ENCODE data around the gene GNG12.

The GNG12 gene

DNA sequence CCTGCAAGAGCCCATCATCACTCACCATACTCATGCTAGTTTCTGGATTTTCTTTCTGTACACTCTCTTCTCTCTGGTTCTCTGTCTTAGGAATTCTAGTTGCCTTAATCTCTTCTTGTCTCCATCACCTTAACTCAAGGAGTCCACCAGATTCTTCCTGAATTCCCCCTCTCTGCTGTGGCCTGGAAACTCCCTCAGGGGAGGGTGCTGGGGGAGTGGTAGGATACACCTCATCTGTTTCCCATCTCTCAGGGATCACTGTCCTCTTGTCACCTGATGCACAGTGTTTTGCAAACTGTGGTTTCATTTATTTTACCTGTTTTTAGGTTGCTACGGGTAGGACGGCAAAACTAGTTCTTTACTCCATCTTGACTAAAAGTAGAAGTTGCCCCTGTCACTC, 6.6 kb upstream of the GNG12 start:
- DNase-seq = no peak

DNA sequence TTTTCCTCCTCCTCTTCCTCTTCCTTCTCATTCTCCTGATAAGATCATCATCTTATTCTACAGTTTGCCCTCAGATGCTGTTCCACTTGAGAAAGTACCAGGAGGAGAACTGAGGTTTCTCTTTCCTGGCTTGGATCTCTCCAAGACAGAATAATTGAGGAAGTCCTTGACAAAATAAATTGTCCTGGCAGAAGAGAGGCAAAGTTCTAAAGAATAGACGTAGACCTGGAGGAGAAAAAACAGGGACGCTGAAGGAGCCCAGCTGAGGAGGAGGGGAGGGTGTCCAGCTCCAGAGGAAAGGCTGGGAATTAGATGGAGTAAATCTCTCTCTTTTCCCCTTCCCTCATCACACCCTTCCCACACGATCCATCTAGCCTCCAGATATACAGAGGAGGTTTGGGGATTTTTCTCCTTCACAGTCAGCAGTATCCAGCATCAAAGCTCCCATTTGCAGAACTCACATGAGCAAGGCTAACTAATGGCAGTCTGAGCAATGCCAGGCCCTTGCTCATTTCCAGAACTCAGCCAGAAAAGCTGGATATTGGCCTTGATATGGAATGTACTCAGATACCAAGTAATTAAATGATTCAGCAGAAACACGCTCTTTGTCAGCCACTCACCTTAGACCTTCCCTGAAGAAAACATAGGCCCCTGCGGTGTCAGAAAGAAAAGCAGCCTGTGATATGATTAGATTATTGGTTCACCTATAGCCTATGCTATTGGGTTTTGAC, 5.1 kb upstream of the GNG12 start:
- DNase-seq = no peak

DNA sequence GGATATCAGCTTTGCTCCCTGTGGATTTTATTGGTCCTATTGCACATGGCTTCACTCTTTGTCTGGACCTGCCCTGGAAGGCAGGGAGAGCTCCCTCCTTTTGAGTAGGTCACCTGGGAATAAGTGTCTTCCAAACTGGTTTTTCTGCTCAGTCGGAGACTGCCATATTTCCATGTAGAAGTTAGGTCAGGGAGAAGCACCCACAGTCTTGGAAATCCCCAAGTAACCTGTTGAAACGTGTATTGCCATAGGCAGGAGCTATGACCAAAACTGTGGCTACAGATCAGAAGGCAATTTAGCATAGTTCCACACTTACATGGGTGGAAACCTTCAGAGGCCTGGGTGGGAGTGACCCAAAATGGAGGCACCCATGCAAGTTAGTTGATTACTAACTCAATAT, 3.5 kb upstream of the GNG12 start:
- DNase-seq = no peak

GRCh38 chr1:67835663-67836452, 2.6 kb upstream of the GNG12 start:
- no peak for DNase-seq

DNA sequence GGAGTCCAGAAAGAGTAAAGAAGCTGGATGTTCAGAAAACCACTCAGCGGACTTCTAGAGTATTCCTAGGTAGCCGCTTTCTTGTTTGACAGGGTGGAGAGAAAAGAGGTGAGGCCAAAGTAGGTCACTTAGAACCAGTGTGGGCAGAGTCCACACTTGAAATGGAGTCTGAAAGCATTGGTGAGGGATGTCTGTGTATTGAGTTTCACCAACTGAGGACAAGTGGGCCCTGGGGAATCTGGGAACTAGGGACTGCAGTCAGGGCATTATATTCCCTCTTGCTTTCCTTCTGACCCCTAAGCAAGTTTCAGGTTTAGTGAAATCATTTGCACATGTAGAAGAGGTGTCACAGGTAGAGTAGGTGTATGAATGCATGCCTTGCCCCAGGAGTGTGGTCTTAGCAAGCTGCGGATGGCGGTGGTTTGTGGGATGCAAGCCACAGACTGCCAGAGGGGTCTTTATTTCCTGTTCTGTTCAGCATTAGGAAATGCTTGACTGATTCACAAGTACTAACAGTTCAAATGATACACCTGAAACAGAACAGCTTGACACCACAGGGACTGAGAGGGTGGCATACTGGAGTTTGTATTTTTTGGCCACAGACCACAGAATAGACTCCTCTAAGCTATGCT, 1.1 kb upstream of the GNG12 start:
- DNase-seq = no peak

GRCh38 chr1:67833602-67833940, 304 bp upstream of the GNG12 start:
- DNase-seq = no peak

DNA sequence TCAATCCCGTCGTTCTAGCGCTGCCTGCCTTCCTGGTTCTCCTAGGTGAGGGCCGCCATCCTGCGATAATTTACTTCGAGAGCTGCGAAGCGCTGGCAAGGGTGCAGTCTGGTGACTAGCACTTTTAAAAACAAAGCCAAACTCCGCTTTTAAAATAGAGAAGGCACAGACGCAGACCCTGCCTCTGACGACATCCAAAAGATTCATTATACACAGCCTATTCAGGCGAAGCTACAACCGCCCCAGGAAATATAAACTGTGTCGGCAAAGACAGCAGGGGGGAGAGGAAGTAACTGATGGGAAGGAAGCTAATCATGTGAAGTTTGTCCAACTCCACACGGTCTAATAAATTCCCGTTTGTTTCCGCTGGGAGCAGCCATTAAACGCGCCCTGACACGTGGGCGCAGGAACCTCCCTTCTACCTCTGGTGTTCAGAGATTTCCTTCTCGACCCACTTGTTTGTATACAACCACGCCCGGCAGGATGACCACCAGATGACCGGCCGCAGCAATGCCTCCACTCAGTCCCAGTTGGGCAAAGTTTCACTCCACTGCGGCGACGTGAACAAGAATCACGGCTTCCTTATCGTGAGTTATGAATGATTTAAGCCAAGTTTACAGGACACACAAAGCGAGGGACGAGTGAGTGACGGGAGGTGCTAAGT, 1.3 kb downstream of the GNG12 start:
- DNase-seq = peak; percentile 67

DNA sequence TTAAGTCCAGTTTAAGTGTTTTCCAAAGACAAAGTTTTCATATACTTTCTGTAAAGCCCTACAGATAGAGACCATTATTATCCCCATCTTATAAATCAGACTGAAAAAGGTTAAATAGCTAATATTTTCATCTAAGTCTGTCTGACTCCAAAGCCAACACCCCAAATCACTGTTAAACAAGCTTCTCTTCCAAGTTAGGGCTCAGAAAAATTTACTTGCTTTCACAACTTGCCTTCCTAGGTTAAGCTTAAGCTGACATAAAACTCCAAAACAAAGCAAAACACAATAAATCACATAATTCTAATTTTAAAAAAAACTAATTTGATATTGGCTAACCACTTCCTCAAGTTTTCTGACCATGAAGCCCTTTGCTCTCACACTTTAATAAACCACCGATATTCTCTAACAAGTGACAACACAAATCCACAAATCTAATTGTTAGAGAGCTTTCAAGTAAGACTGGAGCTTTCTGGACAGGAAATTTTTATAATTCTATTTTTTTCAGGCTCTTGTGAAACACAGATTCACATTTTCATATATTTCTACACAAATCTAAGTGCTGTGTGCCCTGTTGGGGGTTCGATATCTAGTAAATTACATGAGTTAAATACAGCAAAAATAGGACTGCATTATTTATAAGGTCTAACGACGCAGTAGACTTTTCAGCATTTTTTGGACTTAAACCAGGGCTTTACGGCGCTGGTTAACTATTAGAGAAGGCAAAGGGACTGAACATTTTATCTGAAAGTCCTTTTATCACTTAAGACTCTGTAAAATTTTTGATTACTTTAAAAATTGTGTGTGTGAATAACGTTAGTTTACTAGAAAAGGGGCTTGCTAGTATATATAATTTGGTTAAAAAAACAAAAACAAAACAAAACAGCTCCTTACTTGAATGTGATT, 2.1 kb downstream of the GNG12 start:
- no peak for DNase-seq

DNA sequence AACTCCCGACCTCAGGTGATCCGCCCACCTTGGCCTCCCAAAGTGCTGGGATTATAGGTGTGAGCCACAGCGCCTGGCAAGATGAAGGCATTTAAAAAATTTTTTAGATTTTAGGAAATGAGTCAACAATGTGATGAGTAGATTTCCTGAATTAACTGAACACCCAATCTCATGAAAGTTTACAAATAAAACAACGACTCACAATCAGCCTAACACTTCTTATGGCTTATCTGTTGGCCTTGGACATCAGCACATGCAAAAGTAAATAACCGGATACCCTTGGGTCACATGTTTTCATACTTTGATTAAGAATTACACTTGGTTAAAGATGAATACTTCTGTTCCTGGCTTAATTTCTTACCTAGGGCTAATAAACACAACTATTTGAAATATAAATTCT, 3.0 kb downstream of the GNG12 start:
- DNase-seq = no peak

DNA sequence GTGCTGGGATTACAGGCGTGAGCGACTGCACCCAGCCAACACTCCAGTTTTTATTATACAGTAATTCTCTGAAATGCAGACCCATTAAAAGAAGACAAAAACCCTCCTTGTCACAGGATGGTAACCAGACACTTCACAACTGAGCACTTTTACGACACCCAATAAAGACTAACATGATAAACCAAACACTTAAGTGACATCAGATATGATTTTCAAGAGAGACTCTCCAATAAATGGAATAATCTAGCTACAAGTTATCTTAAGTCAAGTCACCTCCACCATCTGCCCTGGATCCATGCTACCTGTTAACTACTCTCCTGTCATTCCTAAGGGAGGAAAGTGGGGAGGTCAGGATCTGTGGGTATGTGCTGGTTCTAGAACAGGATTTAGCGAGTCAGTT, 5.6 kb downstream of the GNG12 start:
- no peak for DNase-seq

GRCh38 chr1:67825591-67825990, 7.7 kb downstream of the GNG12 start:
- no peak for DNase-seq

DNA sequence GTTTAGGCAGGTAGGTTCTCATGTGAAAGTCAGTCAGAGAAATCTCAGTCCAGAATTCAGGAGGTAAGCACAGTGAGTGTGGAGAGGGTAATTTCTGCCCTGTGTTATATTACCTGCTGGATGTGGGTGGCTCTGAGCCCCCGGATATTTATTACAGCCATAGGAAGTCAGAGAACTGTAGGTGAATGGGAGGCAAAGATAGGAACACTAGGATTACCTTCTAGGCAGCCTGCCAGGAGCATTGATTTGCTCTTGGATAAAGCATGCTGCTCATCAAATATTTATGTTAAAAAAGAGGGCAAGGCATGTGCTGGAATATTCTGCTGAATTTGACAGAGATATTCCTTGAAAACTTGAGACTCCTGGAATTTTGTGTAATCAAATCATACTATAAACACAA, 8.5 kb downstream of the GNG12 start:
- no peak for DNase-seq

DNA sequence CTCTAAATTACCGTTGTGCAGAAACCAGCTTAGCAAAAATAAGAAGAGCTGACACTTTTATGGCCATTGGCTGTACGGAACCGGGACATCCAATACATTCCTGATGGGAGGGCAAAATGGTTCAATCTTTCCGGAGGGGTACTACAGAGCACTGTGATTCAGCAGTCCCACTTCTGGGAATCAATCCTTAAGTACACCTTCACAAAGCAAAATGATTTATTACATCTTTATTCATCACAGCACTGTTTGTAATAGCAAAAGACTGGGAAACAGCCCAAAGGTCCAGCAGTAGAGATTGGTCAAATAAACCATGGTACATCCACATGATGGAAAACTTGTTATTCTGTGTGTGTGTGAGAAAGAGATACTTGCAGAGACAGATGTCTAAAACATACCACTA, 9.7 kb downstream of the GNG12 start:
- no peak for DNase-seq

GRCh38 chr1:67821263-67821662, 12.0 kb downstream of the GNG12 start:
- no peak for DNase-seq

GRCh38 chr1:67818725-67819301, 14.5 kb downstream of the GNG12 start:
- DNase-seq = no peak

DNA sequence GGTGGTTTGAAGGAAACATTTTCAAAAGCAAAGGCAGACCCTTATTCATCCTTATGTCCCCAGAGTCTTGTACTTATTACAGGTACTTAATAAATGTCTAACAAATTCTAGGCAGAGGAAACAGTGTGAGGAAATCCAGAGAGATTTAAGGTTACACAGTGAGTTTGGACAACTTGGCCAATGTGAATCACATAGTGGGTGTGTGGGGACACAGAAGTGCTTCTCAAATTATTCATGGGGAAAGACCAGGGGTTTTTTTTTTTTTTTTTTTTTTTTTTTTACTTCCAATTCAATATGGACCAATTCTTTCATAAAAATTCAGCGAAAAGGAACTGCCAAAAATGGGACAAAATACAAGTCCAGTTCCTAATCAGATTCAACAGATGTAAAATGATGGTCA, 15.1 kb downstream of the GNG12 start:
- no peak for DNase-seq

DNA sequence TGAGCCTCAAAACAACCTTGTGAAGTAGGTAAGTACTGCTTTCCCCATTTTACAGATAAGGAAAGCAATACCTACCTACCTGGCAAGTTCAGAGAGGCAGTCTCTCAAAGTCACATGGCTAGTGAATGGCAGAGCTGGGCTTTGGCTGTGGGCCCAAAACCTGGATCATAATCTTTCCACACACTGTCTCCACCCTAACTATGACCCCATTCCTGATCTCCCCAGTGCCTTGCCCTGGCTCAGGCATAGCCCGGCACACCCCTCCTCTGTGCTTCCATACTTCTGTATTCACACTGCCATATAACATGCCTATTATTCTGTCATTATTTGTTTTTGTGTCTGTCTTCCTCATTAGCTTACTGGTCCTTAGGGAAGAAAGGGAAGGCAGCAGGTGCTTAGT, 15.9 kb downstream of the GNG12 start:
- no peak for DNase-seq

DNA sequence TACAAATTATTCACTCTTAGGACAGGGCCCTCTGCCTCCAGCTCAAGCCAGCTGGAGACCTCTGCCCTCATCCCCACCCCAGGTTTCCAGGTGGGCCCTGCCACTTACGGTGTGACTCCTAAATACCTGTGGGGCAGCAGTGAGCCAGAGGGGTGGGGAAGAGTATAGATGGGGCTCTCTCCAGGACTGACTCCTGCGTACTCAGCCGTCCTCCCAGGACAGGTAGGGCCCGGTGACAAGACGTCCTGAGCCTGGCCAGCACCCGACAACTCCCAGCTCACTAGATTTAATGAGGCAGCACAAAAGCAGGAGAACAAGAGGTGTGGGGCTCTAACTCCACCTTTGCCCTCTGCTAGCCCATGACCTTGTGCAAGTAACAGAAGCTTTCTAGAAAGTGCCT, 16.8 kb downstream of the GNG12 start:
- DNase-seq = no peak

- no peak for DNase-seq
These were observed 17.2 kb downstream of the GNG12 start for GRCh38 chr1:67816095-67816475.

DNA sequence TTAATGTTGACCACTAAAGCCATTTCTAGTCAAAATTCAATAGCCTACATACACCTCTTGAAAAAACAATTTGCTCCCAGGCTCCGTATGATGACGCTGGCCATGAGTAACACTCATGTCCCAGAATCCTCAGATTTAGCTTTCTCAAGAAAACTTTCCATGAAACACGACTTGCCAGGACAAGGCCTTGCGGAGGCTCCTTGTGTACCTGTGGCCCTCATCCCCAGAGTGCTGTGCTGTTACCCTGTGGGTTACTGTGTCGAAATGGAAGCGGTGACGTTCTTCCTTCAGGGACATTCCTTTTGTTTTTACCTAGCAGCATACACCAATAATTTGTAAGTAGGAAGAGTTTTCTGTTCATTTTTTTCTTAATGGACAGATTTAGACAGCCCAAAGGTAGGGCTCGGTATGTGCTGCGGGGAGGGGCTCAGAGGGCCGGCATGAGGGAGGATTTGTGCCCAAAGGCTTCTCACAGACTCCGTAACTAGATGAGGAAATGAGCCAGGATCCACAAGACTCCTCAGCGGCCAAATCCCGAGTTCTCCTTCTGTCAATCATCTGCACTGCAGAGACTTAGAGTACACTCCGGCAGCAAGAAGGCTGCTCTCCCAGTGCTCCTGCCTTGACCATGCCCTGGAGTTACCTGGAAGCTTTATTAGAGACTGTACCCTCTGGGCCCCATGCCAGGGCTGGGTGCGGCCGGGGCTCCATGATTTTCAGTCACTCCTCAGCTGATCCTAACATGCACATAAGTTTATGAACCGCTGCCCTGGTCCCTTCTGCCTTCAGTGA, 17.8 kb downstream of the GNG12 start:
- DNase-seq = no peak

DNA sequence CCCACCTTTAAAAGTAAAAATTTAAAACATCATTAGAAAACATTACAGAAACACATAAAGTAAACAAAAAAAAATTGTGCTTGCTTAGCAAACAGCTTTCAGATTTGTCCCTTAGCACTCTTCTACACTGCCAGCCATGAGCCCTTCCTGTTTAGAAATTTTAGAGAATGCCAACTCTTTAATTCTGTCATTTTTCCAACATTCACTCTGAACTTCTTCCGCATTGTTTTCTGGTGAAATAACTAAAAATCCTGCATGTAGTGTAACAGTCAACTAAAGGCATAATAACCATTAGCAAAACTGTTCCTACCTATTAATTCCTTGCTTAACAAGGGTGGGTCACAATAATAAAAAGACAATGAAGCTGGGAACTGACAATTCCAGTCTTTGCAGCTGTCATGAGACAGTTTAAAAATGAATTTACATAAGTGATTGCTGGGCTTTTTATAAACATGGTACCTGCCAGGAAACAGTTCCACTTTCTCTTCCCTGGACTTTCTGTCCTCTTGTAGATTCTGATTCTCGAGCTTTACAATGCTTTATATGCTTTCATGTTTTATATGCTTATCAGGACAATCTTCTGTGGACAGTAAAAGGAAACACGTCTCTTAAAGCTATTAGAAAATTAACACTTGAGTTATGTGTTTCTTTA, 19.0 kb downstream of the GNG12 start:
- no peak for DNase-seq
